Measurements from ENCODE around the gene ZNF678. TPM values are rescaled to one million over a fixed set of nuclear protein-coding genes. Genes with fewer than 3 reads are reported as not detected.

ZNF678 gene
- total and polyA plus RNA-seq, 2 of the 8 experiments (the other 6 are each of a cell fraction or from before 2014, with no cell fraction given), result 6.9 to 28.3 TPM

DNA sequence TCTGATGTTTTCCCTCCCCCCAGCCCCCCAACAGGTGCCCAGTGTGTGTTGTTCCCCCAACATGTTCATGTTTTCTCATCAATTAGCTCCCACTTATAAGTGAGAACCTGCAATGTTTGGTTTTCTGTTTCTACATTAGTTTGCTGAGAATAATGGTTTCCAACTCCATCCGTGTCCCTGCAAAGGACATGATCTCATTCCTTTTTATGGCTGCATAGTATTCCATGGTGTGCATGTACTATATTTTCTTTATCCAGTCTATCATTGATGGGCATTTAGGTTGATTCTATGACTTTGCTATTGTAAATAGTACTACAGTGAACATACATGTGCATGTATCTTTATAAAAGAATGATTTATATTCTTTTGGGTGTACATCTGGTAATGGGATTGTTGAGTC is 24.6 kb downstream of the ZNF678 start:
- Histone ChIP-seq H3K14ac (ENCODE audit: insufficient read length) (no peak overlapping the region), H3K56ac (replicated peaks; ENCODE audit: insufficient read length, low read depth, low read length) (no peak overlapping the region), H2BK20ac (ENCODE audit: low read length) (no peak overlapping the region), H2BK120ac (replicated peaks; ENCODE audit: low read depth, low read length) (no peak overlapping the region), H3K36me3 (ENCODE audit: control insufficient read depth in 2 of 4, insufficient read depth in 4 of 4, low read length in 3 of 4) (peaks cover 0 to 15% (median 3%) of the 10 kb centered on the region in 4 experiments; a peak in 3 of 8 replicates), H4K5ac (ENCODE audit: insufficient read length, low read depth, low read length) (no peak overlapping the region), H3K18ac (ENCODE audit: extremely low read depth, low read length) (no peak overlapping the region), H2BK15ac (ENCODE audit: low read length) (no peak overlapping the region), H3K23ac (ENCODE audit: insufficient read length) (no peak overlapping the region), H4K20me1 (replicated peaks in 1 of 2; ENCODE audit: control insufficient read depth in 1 of 2, insufficient read depth in 2 of 2, low read length in 2 of 2) (no peaks in the 10 kb centered on the region), H3K4me1 (replicated peaks in 1 of 4; ENCODE audit: control insufficient read depth in 3 of 4, insufficient read depth in 4 of 4, low read length in 3 of 4) (peaks cover 0 to 7% (median 3%) of the 10 kb centered on the region in 4 experiments; a peak in 5 of 7 replicates), H4K8ac (ENCODE audit: extremely low read depth, insufficient read depth, low read length) (no peak overlapping the region), H2BK5ac (ENCODE audit: low read depth, low read length) (no peak overlapping the region), H2BK12ac (ENCODE audit: low read depth, low read length) (no peak overlapping the region), H3K4ac (replicated peaks; ENCODE audit: insufficient read length, low read depth, low read length) (no peak overlapping the region), H3K9me3 (ENCODE audit: insufficient read depth in 2 of 2, low read depth in 1 of 2, low read length in 1 of 2) (peaks cover 1 to 11% of the 10 kb centered on the region in 2 experiments; a peak in 3 of 4 replicates), H4K91ac (replicated peaks; ENCODE audit: insufficient read length, low read length) (no peak overlapping the region), H2AFZ (ENCODE audit: low read length) (no peak overlapping the region), H3K4me2 (ENCODE audit: insufficient read depth in 1 of 2, low read depth in 2 of 2, low read length in 2 of 2) (no peak overlapping the region), H3K27me3 (replicated peaks in 1 of 4; ENCODE audit: control insufficient read depth in 3 of 4, extremely low read depth in 1 of 4, insufficient read depth in 3 of 4, low read length in 3 of 4) (no peaks in the 10 kb centered on the region), H3K79me2 (ENCODE audit: control insufficient read depth in 1 of 2, insufficient read depth in 2 of 2, low read length in 2 of 2) (peaks cover 4 to 50% of the 10 kb centered on the region in 2 experiments; a peak in 3 of 4 replicates), H3K9ac (replicated peaks in 1 of 4; ENCODE audit: extremely low read depth in 1 of 4, low read depth in 3 of 4, low read length in 3 of 4) (no peak overlapping the region), H3K27ac (ENCODE audit: low read depth, low read length) (no peak overlapping the region), H2AK5ac (ENCODE audit: low read depth, low read length) (no peak overlapping the region), H3K23me2 (ENCODE audit: low read depth, low read length) (peaks cover 2% of the 10 kb centered on the region; the same call in 1 of the 2 replicates), H3K4me3 (ENCODE audit: extremely low read depth in 1 of 4, insufficient read depth in 2 of 4, low read depth in 3 of 4, low read length in 4 of 4) (no peak overlapping the region), H3K79me1 (ENCODE audit: low read depth, low read length) (no peaks in the 10 kb centered on the region)
- 73% methylated on average over 1 of the region's 1 CpG; no CpG with 5 or more reads in 1 of the 2 experiments for WGBS, 2 experiments (ENCODE audit: extremely low coverage in 1 of 2, insufficient coverage in 1 of 2, insufficient read length in 1 of 2, insufficient replicate concordance in 2 of 2, low coverage in 1 of 2, low lambda C conversion rate in 2 of 2, missing lambda C conversion rate in 1 of 2)
- POLR2A ChIA-PET (ENCODE audit: partially characterized antibody), result no interaction called here
- TF ChIP-seq SIRT6 (IDR thresholded peaks at IDR 0.05; ENCODE audit: low read length), result no peak
- no peak for TF ChIP-seq BRCA1 (IDR thresholded peaks at IDR 0.05; ENCODE audit: low read depth, low read length)
- TF ChIP-seq CTBP2 (IDR thresholded peaks at IDR 0.05; ENCODE audit: borderline replicate concordance, insufficient read depth, insufficient read length, low read length), result no peak
- TF ChIP-seq, protein P1, sequence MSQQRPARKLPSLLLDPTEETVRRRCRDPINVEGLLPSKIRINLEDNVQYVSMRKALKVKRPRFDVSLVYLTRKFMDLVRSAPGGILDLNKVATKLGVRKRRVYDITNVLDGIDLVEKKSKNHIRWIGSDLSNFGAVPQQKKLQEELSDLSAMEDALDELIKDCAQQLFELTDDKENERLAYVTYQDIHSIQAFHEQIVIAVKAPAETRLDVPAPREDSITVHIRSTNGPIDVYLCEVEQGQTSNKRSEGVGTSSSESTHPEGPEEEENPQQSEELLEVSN (IDR thresholded peaks at IDR 0.05), result no peak
- TF ChIP-seq KDM4A (IDR thresholded peaks at IDR 0.05; ENCODE audit: low read depth, low read length, severe bottlenecking), result no peak
- DNase-seq (ENCODE audit: low read depth in 1 of 2, low spot score in 2 of 2) (no peak), FAIRE-seq (no peak)
- CTCF ChIA-PET (ENCODE audit: partially characterized antibody), result no interaction called here

Measured in H1 (cell line).